HG02884 (cell line): ENCODE results near the gene CLEC17A.

Experiments used
- ATAC-seq: cut with Tn5 transposase; IDR thresholded peaks from one replicate; pipeline ENCODE4 v1.9.1; 2021; ENCODE audit warnings: mild to moderate bottlenecking, moderate library complexity; ENCODE audit not compliant: unreplicated experiment

The CLEC17A gene

GRCh38 chr19:14649020-14649419 lies 66.1 kb downstream of the CLEC17A start:
- no peak for ATAC-seq

GRCh38 chr19:14650161-14650560 lies 67.3 kb downstream of the CLEC17A start:
- ATAC-seq = no peak

- ATAC-seq = no peak
Measured at GRCh38 chr19:14654786-14655560, 72.1 kb downstream of the CLEC17A start.

- no peak for ATAC-seq
Measured at GRCh38 chr19:14655726-14656125, 72.8 kb downstream of the CLEC17A start.

- no peak for ATAC-seq
Measured at GRCh38 chr19:14659874-14660489, 77.1 kb downstream of the CLEC17A start.

GRCh38 chr19:14661372-14661924 lies 78.6 kb downstream of the CLEC17A start:
- ATAC-seq = no peak
